CD4-positive, alpha-beta memory T cell (primary cell): ENCODE measurements around the gene CKLF. TPM values are rescaled to one million over a fixed set of nuclear protein-coding genes. Genes with fewer than 3 reads are reported as not detected.

Experiments
- CTCF ChIA-PET: fragments of 350-600 bp; sonication (Branson Sonifier 250); formaldehyde crosslinking; loops from one replicate; lab custom pipeline; 2021; ENCODE audit warnings: inconsistent platforms; ENCODE audit not compliant: partially characterized antibody; lab: Charles Lee
- POLR2A ChIA-PET: fragments of 350-600 bp; sonication (Branson Sonifier 250); formaldehyde crosslinking; loops from one replicate; lab custom pipeline; 2021; ENCODE audit not compliant: partially characterized antibody; lab: Charles Lee
- DNase-seq, 5 donors: peaks; one replicate each; pipeline versions ENCODE4 v3.0.0 to v3.0.0-alpha.2; 2020 to 2022; ENCODE audit warnings: mixed read lengths in 1 of 5
- H3K27ac ChIP-seq: one replicate; pipeline ENCODE4 v1.7.0; 2013; ENCODE audit warnings: low read depth, low read length
- H3K27me3 ChIP-seq: 2 replicates; pipeline ENCODE4 v1.7.0; 2013; ENCODE audit warnings: mild to moderate bottlenecking, low read length, moderate library complexity; ENCODE audit not compliant: insufficient read depth
- H3K36me3 ChIP-seq: 2 replicates; pipeline ENCODE4 v1.7.0; 2013; ENCODE audit warnings: mild to moderate bottlenecking, low read length, moderate library complexity; ENCODE audit not compliant: insufficient read depth
- H3K4me1 ChIP-seq: 2 replicates; pipeline ENCODE4 v1.7.0; 2013; ENCODE audit warnings: mild to moderate bottlenecking, low read length, moderate library complexity; ENCODE audit not compliant: insufficient read depth
- H3K4me3 ChIP-seq, 2 donors: one replicate each; pipeline ENCODE4 v1.7.0; 2013; ENCODE audit warnings: low read length in 2 of 2, mild to moderate bottlenecking in 1 of 2
- H3K9me3 ChIP-seq, 2 donors: one replicate each; pipeline ENCODE4 v1.7.0; 2013; ENCODE audit warnings: low read length in 2 of 2, control low read depth in 1 of 2; ENCODE audit not compliant: control insufficient read depth in 1 of 2
- H3K27ac Mint-ChIP-seq, 7 donors: one replicate each; pipeline ENCODE4 v1.8.0; 2020 to 2021; ENCODE audit warnings: mixed read lengths in 7 of 7, mild to moderate bottlenecking in 6 of 7, inconsistent platforms in 3 of 7, moderate library complexity in 3 of 7
- H3K27me3 Mint-ChIP-seq, 2 donors: one replicate each; pipeline ENCODE4 v1.8.0; 2020 to 2021; ENCODE audit warnings: mixed read lengths in 2 of 2
- H3K36me3 Mint-ChIP-seq, 2 donors: one replicate each; pipeline ENCODE4 v1.8.0; 2020 to 2021; ENCODE audit warnings: mixed read lengths in 2 of 2, inconsistent platforms in 1 of 2, mild to moderate bottlenecking in 1 of 2
- H3K4me1 Mint-ChIP-seq, 4 donors: one replicate each; pipeline ENCODE4 v1.8.0; 2020 to 2021; ENCODE audit warnings: mixed read lengths in 4 of 4, mild to moderate bottlenecking in 1 of 4
- H3K4me3 Mint-ChIP-seq, 8 donors: one replicate each; pipeline ENCODE4 v1.8.0; 2020 to 2021; ENCODE audit warnings: mixed read lengths in 8 of 8, mild to moderate bottlenecking in 7 of 8, moderate library complexity in 6 of 8, inconsistent platforms in 3 of 8
- H3K9me3 Mint-ChIP-seq, 8 donors: one replicate each; pipeline ENCODE4 v1.8.0; 2020 to 2021; ENCODE audit warnings: mixed read lengths in 8 of 8, mild to moderate bottlenecking in 5 of 8, inconsistent platforms in 3 of 8, moderate library complexity in 1 of 8
- intact Hi-C: fragments of 100-400 bp; cut with micrococcal nuclease; formaldehyde crosslinking; loops from one replicate; pipeline ENCODE4 v1.15.1; 2023
- polyA plus RNA-seq, 2 donors: library from polyadenylated mRNA; unstranded; fragments of 300-500 nt; fragmentation: Illumina TruSeq; gene quantifications; one replicate each; pipeline ENCODE4 v1.2.3, GENCODE V29; 2021
- total RNA-seq, 2 experiments: library from RNA; stranded (reverse); gene quantifications; one replicate each; pipeline ENCODE4 v1.2.3, GENCODE V29; 2021

The CKLF gene
- total and polyA plus RNA-seq, 4 experiments from 2014 or later, result 71.0 to 173 (median 115) TPM

- intact Hi-C loops, result loop anchor here (2.0 kb wide), 1 partner anchor 44 kb away; no protein-coding TSS in a partner anchor
- H3K4me1 Mint-ChIP-seq, result peaks cover 58 to 100% (median 78%) of the 10 kb centered on the region in 4 donors
- no peaks in the 10 kb centered on the region for H3K27me3 Mint-ChIP-seq
- H3K9me3 Mint-ChIP-seq, result peaks cover 0 to 2% (median 0%) of the 10 kb centered on the region in 8 donors
- peak overlapping the region; percentile 75 to 90 (median 80) for H3K4me3 Mint-ChIP-seq
- ChIA-PET CTCF (interaction anchor here (1.0 to 7.2 kb wide), 13 partner anchors 11 to 128 kb away, joined by 3 to 72 read pairs (median 5); partner anchors contain the start of genes CKLF and TK2), POLR2A (interaction anchor here (0.9 to 16.1 kb wide), 16 partner anchors 7 to 115 kb away, joined by 3 to 440 read pairs (median 6); partner anchors contain the start of genes CKLF, CMTM2, CMTM3 and TK2)
- peak overlapping the region; percentile 89 to 98 (median 95) for H3K27ac Mint-ChIP-seq
- H3K36me3 ChIP-seq, result no peaks in the 10 kb centered on the region
- H3K9me3 ChIP-seq, result no peaks in the 10 kb centered on the region
- H3K27me3 ChIP-seq, result no peaks in the 10 kb centered on the region
- no peaks in the 10 kb centered on the region for H3K36me3 Mint-ChIP-seq
- no peak for DNase-seq
- H3K4me1 ChIP-seq, result peaks cover 74% of the 10 kb centered on the region
- H3K27ac ChIP-seq, result peak overlapping the region; percentile 51
- H3K4me3 ChIP-seq, result peak overlapping the region; percentile 14 to 32
Measured at GRCh38 chr16:66522816-66523590, 29.4 kb upstream of the CKLF start.

GRCh38 chr16:66523861-66524354 lies 28.5 kb upstream of the CKLF start:
- Histone ChIP-seq H3K27ac (peak overlapping the region; percentile 51), H3K4me3 (peak overlapping the region; percentile 19 to 32), H3K4me1 (peaks cover 71% of the 10 kb centered on the region), H3K36me3 (no peaks in the 10 kb centered on the region), H3K9me3 (no peaks in the 10 kb centered on the region), H3K27me3 (no peaks in the 10 kb centered on the region)
- Mint-ChIP-seq H3K4me3 (peak overlapping the region; percentile 75 to 90 (median 80)), H3K36me3 (peaks cover 2 to 6% of the 10 kb centered on the region in 2 donors), H3K9me3 (peaks cover 0 to 2% (median 0%) of the 10 kb centered on the region in 8 donors), H3K27ac (peak overlapping the region; percentile 89 to 98 (median 95)), H3K4me1 (peaks cover 57 to 97% (median 76%) of the 10 kb centered on the region in 4 donors), H3K27me3 (no peaks in the 10 kb centered on the region)
- peak; percentile 58 to 74 (median 66) for DNase-seq
- CTCF ChIA-PET, result interaction anchor here (1.0 to 7.2 kb wide), 7 partner anchors 12 to 118 kb away, joined by 3 to 72 read pairs (median 15); partner anchors contain the start of genes CKLF and TK2
- POLR2A ChIA-PET, result interaction anchor here (0.9 to 16.1 kb wide), 12 partner anchors 9 to 116 kb away, joined by 3 to 440 read pairs (median 8); partner anchors contain the start of genes CKLF, CMTM2, CMTM3 and TK2
- intact Hi-C loops, result loop anchor here (1.0 to 2.0 kb wide), 5 partner anchors 8 to 81 kb away; partner anchors contain the start of genes CKLF and CMTM3

- H3K9me3 Mint-ChIP-seq, result peaks cover 0 to 2% (median 0%) of the 10 kb centered on the region in 8 donors
- H3K4me1 Mint-ChIP-seq, result peaks cover 56 to 92% (median 74%) of the 10 kb centered on the region in 4 donors
- peak overlapping the region; percentile 26 to 85 (median 78) for H3K4me3 Mint-ChIP-seq
- peak in 3 of 5 donors; percentile 19 to 24 (median 22) for DNase-seq
- Histone ChIP-seq H3K27ac (peak overlapping the region; percentile 51), H3K9me3 (no peaks in the 10 kb centered on the region), H3K4me1 (peaks cover 66% of the 10 kb centered on the region), H3K27me3 (no peaks in the 10 kb centered on the region), H3K4me3 (no peak overlapping the region), H3K36me3 (no peaks in the 10 kb centered on the region)
- CTCF ChIA-PET, result interaction anchor here (0.8 to 7.2 kb wide), 7 partner anchors 9 to 119 kb away, joined by 3 to 72 read pairs (median 4); partner anchors contain the start of genes CKLF and TK2
- POLR2A ChIA-PET, result interaction anchor here (0.9 to 16.1 kb wide), 11 partner anchors 11 to 126 kb away, joined by 3 to 440 read pairs (median 9); partner anchors contain the start of genes CKLF, CMTM2, CMTM3 and TK2
- intact Hi-C loops, result loop anchor here (1.0 to 2.0 kb wide), 4 partner anchors 8 to 80 kb away; partner anchors contain the start of genes CKLF and CMTM3
- no peaks in the 10 kb centered on the region for H3K27me3 Mint-ChIP-seq
- H3K27ac Mint-ChIP-seq, result peak overlapping the region; percentile 89 to 98 (median 92)
- H3K36me3 Mint-ChIP-seq, result peaks cover 6 to 7% of the 10 kb centered on the region in 2 donors
Measured at GRCh38 chr16:66524601-66525164, 27.7 kb upstream of the CKLF start.

GRCh38 chr16:66525396-66526180 lies 26.8 kb upstream of the CKLF start:
- peaks cover 50 to 83% (median 67%) of the 10 kb centered on the region in 4 donors for H3K4me1 Mint-ChIP-seq
- DNase-seq, result no peak
- Histone ChIP-seq H3K27ac (no peak overlapping the region), H3K36me3 (no peaks in the 10 kb centered on the region), H3K4me3 (no peak overlapping the region), H3K9me3 (no peaks in the 10 kb centered on the region), H3K27me3 (no peaks in the 10 kb centered on the region), H3K4me1 (peaks cover 57% of the 10 kb centered on the region)
- intact Hi-C loops, result loop anchor here (2.0 kb wide), 2 partner anchors 13 to 79 kb away; partner anchors contain the start of gene CMTM3
- CTCF ChIA-PET, result interaction anchor here (0.8 to 7.2 kb wide), 4 partner anchors 10 to 84 kb away, joined by 3 to 72 read pairs (median 3); partner anchors contain the start of genes CKLF and TK2
- H3K9me3 Mint-ChIP-seq, result peaks cover 0 to 2% (median 0%) of the 10 kb centered on the region in 8 donors
- H3K27me3 Mint-ChIP-seq, result no peaks in the 10 kb centered on the region
- H3K27ac Mint-ChIP-seq, result peak overlapping the region; percentile 89 to 98 (median 91)
- peaks cover 7 to 8% of the 10 kb centered on the region in 2 donors for H3K36me3 Mint-ChIP-seq
- POLR2A ChIA-PET, result interaction anchor here (1.5 to 16.1 kb wide), 6 partner anchors 8 to 125 kb away, joined by 3 to 440 read pairs (median 23); partner anchors contain the start of genes CKLF, CMTM3 and TK2
- H3K4me3 Mint-ChIP-seq, result peak overlapping the region in 6 of 8 donors; percentile 29 to 83 (median 74)

GRCh38 chr16:66528294-66528693 lies 24.1 kb upstream of the CKLF start:
- Histone ChIP-seq H3K27ac (no peak overlapping the region), H3K4me1 (peaks cover 30% of the 10 kb centered on the region), H3K4me3 (no peak overlapping the region), H3K9me3 (no peaks in the 10 kb centered on the region), H3K36me3 (no peaks in the 10 kb centered on the region), H3K27me3 (no peaks in the 10 kb centered on the region)
- ChIA-PET CTCF (interaction anchor here (0.9 to 1.3 kb wide), 3 partner anchors 24 to 123 kb away, joined by 3 read pairs; partner anchors contain the start of gene CKLF), POLR2A (interaction anchor here (0.8 to 16.1 kb wide), 2 partner anchors 19 to 75 kb away, joined by 4 to 440 read pairs; partner anchors contain the start of genes CKLF and TK2)
- Mint-ChIP-seq H3K27me3 (no peaks in the 10 kb centered on the region), H3K36me3 (peaks cover 8 to 9% of the 10 kb centered on the region in 2 donors), H3K9me3 (no peaks in the 10 kb centered on the region), H3K4me3 (no peak overlapping the region), H3K4me1 (peaks cover 28 to 55% (median 43%) of the 10 kb centered on the region in 4 donors), H3K27ac (no peak overlapping the region)
- DNase-seq, result no peak
- intact Hi-C loops, result no loop called here

- POLR2A ChIA-PET, result interaction anchor here (16.1 kb wide), 1 partner anchor 18 kb away, joined by 440 read pairs; the partner anchor contains the start of genes CKLF and TK2
- CTCF ChIA-PET, result interaction anchor here (1.1 kb wide), 1 partner anchor 23 kb away, joined by 3 read pairs; the partner anchor contains the start of gene CKLF
Measured at GRCh38 chr16:66529475-66529874, 22.9 kb upstream of the CKLF start.

More at GRCh38 chr16:66529475-66529874, 22.9 kb upstream of the CKLF start:
- Histone ChIP-seq H3K4me3 (no peak overlapping the region), H3K27ac (no peak overlapping the region), H3K36me3 (no peaks in the 10 kb centered on the region), H3K4me1 (peaks cover 18% of the 10 kb centered on the region), H3K27me3 (no peaks in the 10 kb centered on the region), H3K9me3 (no peaks in the 10 kb centered on the region)
- H3K4me3 Mint-ChIP-seq, result no peak overlapping the region
- no peaks in the 10 kb centered on the region for H3K27me3 Mint-ChIP-seq
- peaks cover 25 to 46% (median 36%) of the 10 kb centered on the region in 4 donors for H3K4me1 Mint-ChIP-seq
- peaks cover 8 to 9% of the 10 kb centered on the region in 2 donors for H3K36me3 Mint-ChIP-seq
- H3K27ac Mint-ChIP-seq, result peak overlapping the region in 5 of 7 donors; percentile 4 to 84 (median 77)
- intact Hi-C loops, result no loop called here
- DNase-seq, result no peak
- H3K9me3 Mint-ChIP-seq, result no peaks in the 10 kb centered on the region
